Tibial nerve (tissue), 4 donors: ENCODE data around the gene SAPCD2. TPM values are rescaled to one million over a fixed set of nuclear protein-coding genes. Genes with fewer than 3 reads are reported as not detected.
A peak's percentile ranks its signal among the peaks of the same experiment; 100 is the strongest.

Experiments
- DNase-seq, 2 donors: peaks; one replicate each; pipeline ENCODE4 v3.0.0-alpha.2; 2019; ENCODE audit warnings: low spot score in 2 of 2
- H3K27ac ChIP-seq, 4 donors: fragments of 200-600 bp; sonication (generic) in 3 of 4; one replicate each; pipeline ENCODE4 v1.5.1; 2017 to 2019; ENCODE audit warnings: mild to moderate bottlenecking in 1 of 4
- H3K27me3 ChIP-seq, 2 donors: fragments of 200-600 bp; sonication (generic) in 1 of 2; one replicate each; pipeline versions ENCODE4 v1.5.1 to v1.6.0; 2017 to 2019
- H3K36me3 ChIP-seq, 3 donors: fragments of 200-600 bp; sonication (generic); one replicate each; pipeline ENCODE4 v1.5.1; 2018 to 2019
- H3K4me1 ChIP-seq, 4 donors: fragments of 200-600 bp; sonication (generic) in 3 of 4; one replicate each; pipeline ENCODE4 v1.5.1; 2017 to 2019
- H3K4me3 ChIP-seq, 4 donors: fragments of 200-600 bp; sonication (generic) in 3 of 4; one replicate each; pipeline ENCODE4 v1.5.1; 2017 to 2019; ENCODE audit warnings: mild to moderate bottlenecking in 1 of 4, moderate library complexity in 1 of 4
- H3K9me3 ChIP-seq, 4 donors: fragments of 200-600 bp; sonication (generic) in 3 of 4; one replicate each; pipeline ENCODE4 v1.5.1; 2017 to 2019
- CTCF ChIP-seq, 5 experiments: fragments of 200-600 bp in 3 of 5; fragments of 450-650 bp in 2 of 5; sonication (generic) in 3 of 5; IDR thresholded peaks; one replicate each; pipeline ENCODE4 v1.5.1; 2016 to 2019; ENCODE audit warnings: antibody characterized with exemption in 5 of 5, mild to moderate bottlenecking in 3 of 5, moderate library complexity in 2 of 5
- EP300 ChIP-seq, 2 donors: sonication (generic); formaldehyde crosslinking; IDR thresholded peaks; one replicate each; pipeline ENCODE4 v1.6.1; 2017; ENCODE audit warnings: antibody characterized with exemption in 2 of 2, mild to moderate bottlenecking in 1 of 2
- POLR2A ChIP-seq, 2 donors: fragments of 450-650 bp; IDR thresholded peaks; one replicate each; pipeline ENCODE4 v1.6.1; 2017; ENCODE audit warnings: antibody characterized with exemption in 2 of 2, mild to moderate bottlenecking in 2 of 2, moderate library complexity in 2 of 2
- WGBS, 2 donors: methylation state at CpG; one replicate each; pipeline ENCODE4 v1.1.5; 2018; 5-methylcytosine and 5-hydroxymethylcytosine counted together
- total RNA-seq, 4 donors: library from RNA; depleted of rRNA; stranded (reverse); fragments of >200 nt; gene quantifications; one replicate each; pipeline ENCODE4 v1.1.0, GENCODE V29; 2016

SAPCD2 gene
- total RNA-seq, 4 donors from 2014 or later: 0.22 to 0.90 TPM; not detected in 2

- peak within 1 kb of the TSS; percentile 37 to 89 (median 82) for H3K27ac ChIP-seq
- DNase-seq: peak; percentile 65 to 77
- H3K27me3 ChIP-seq: peaks cover 0 to 4% of the 10 kb centered on the region in 2 donors
- 0 to 1% methylated on average over 31 to 32 of the region's 87 CpGs for WGBS, 2 donors
- H3K9me3 ChIP-seq: no peaks in the 10 kb centered on the region
- peaks cover 0 to 28% (median 13%) of the 10 kb centered on the region in 4 donors for H3K4me1 ChIP-seq
- peak within 1 kb of the TSS; percentile 43 to 82 (median 56) for H3K4me3 ChIP-seq
- TF ChIP-seq POLR2A (IDR thresholded peaks at IDR 0.05): peak; percentile 73 to 75
- TF ChIP-seq EP300 (IDR thresholded peaks at IDR 0.05): peak in 1 of 2 donors; percentile 75
- TF ChIP-seq CTCF (IDR thresholded peaks at IDR 0.05): no peak
- peaks cover 0 to 39% (median 21%) of the 10 kb centered on the region in 3 donors for H3K36me3 ChIP-seq
Observed at GRCh38 chr9:137077010-137077747, 6.8 kb upstream of the SAPCD2 start, which contains the start of gene UAP1L1. Gene UAP1L1 (plus strand): TSS chr9:137077517. CDS start chr9:137077533, 16 bp downstream.

DNA sequence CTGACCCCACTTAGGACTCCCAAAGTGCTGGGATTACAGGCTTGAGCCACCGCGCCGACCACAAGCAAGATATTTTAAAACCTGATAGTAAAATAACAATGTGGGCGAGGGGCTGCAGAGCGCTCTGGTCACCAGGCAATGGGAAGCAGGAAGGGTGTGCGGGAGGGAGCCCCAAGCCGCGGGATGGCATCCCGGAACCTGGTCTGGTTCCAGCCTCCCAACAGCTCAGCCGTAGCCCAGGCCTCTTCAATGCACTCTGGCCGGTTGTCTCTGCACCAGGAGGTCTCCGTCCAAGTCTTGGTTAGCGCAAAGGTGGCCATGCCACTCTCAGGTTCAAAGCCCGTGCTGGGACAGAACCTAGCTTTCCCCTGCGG, 6.3 kb upstream of the SAPCD2 start:
- H3K27ac ChIP-seq: peak overlapping the region; percentile 37 to 89 (median 82)
- no peak for TF ChIP-seq POLR2A (IDR thresholded peaks at IDR 0.05)
- H3K27me3 ChIP-seq: peaks cover 0 to 4% of the 10 kb centered on the region in 2 donors
- DNase-seq: no peak
- peaks cover 0 to 33% (median 13%) of the 10 kb centered on the region in 4 donors for H3K4me1 ChIP-seq
- peaks cover 0 to 34% (median 21%) of the 10 kb centered on the region in 3 donors for H3K36me3 ChIP-seq
- no peaks in the 10 kb centered on the region for H3K9me3 ChIP-seq
- H3K4me3 ChIP-seq: peak overlapping the region; percentile 23 to 82 (median 54)
- WGBS, 2 donors: 58 to 82% methylated on average over 6 to 13 of the region's 15 CpGs

DNA sequence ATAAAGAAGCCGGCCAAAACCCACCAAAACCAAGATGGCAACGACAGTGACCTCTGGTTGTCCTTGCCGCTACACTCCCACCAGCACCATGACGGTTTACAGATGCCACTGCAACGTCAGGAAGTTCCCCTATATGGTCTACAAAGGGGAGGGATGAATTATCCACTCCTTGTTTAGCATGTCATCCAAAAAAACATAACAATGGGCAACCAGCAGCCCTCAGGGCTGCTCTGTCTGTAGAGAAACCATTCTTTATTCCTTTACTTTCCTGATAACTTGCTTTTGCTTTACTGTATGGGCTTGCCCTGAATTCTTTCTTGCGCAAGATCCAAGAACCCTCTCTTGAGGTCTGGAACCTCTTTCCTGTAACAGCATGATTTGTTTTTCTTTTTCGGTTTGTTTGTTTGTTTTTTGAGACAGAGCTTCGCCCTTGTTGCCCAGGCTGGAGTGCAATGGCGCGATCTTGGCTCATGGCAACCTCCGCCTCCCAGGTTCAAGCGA, 5.0 kb upstream of the SAPCD2 start:
- TF ChIP-seq CTCF (IDR thresholded peaks at IDR 0.05) (no peak), EP300 (IDR thresholded peaks at IDR 0.05) (no peak), POLR2A (IDR thresholded peaks at IDR 0.05) (no peak)
- H3K9me3 ChIP-seq: no peaks in the 10 kb centered on the region
- no peak overlapping the region for H3K27ac ChIP-seq
- H3K27me3 ChIP-seq: peaks cover 0 to 4% of the 10 kb centered on the region in 2 donors
- 81 to 84% methylated on average over 12 of the region's 12 CpGs for WGBS, 2 donors
- no peak for DNase-seq
- H3K4me3 ChIP-seq: no peak overlapping the region
- peaks cover 0 to 46% (median 24%) of the 10 kb centered on the region in 4 donors for H3K4me1 ChIP-seq
- H3K36me3 ChIP-seq: peaks cover 0 to 21% (median 11%) of the 10 kb centered on the region in 3 donors

DNA sequence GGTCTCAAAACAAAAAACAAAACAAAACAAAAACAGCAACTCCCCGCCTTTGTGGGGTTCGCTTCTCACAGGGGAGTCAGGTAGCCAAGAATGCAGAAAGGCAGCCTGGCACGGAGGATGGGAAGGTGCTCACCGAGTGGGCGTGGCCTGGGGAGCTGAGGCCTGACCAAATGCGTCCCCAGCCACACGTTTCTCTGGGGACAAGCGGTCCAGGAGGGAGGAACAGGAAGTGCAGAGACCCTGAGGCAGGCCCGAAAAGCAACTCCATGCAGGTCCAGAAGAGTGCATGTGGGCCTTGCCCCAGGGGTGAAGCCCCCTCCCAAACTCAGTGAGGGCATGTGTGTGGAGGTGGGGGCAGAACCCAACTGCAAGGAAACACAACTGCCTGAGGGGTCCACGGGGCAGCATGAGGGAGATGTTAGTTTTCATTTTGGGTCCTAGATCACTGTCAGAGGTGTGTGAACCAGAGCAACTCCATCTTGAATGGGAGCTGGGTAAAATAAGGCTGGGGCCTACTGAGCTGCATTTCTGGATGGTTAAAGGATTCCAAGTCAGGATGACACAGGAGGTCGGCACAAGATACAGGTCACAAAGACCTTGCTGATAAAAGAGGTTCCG, 4.4 kb upstream of the SAPCD2 start:
- H3K4me1 ChIP-seq: peaks cover 0 to 50% (median 25%) of the 10 kb centered on the region in 4 donors
- 84 to 85% methylated on average over 12 of the region's 12 CpGs for WGBS, 2 donors
- no peak overlapping the region for H3K27ac ChIP-seq
- TF ChIP-seq CTCF (IDR thresholded peaks at IDR 0.05) (no peak), EP300 (IDR thresholded peaks at IDR 0.05) (no peak), POLR2A (IDR thresholded peaks at IDR 0.05) (no peak)
- H3K9me3 ChIP-seq: no peaks in the 10 kb centered on the region
- peaks cover 0 to 4% of the 10 kb centered on the region in 2 donors for H3K27me3 ChIP-seq
- H3K36me3 ChIP-seq: peaks cover 0 to 15% (median 10%) of the 10 kb centered on the region in 3 donors
- H3K4me3 ChIP-seq: no peak overlapping the region
- no peak for DNase-seq

DNA sequence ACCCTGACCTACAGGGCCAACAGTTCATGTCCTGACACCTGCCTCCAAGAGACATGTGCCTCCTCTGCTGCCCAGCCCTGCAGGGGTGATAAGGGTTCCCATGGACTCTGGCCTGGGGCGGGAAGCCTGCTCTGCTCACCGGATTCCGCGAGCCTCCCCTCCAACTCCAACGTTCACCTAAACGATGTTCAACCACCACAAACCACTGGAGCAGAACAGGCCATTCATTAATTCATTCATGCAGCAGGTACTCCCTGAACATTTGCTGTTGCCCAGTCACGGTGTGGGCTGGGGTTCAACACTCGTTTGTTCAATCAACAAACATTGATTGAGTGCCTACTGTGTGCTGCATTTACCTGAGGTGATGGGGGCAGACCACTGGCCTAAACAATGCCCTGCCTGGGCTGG, 3.6 kb upstream of the SAPCD2 start:
- WGBS, 2 donors: 84 to 92% methylated on average over 8 of the region's 8 CpGs
- no peak for TF ChIP-seq EP300 (IDR thresholded peaks at IDR 0.05)
- no peak for TF ChIP-seq POLR2A (IDR thresholded peaks at IDR 0.05)
- TF ChIP-seq CTCF (IDR thresholded peaks at IDR 0.05): no peak
- no peak for DNase-seq
- H3K4me3 ChIP-seq: no peak overlapping the region
- H3K4me1 ChIP-seq: peaks cover 0 to 50% (median 24%) of the 10 kb centered on the region in 4 donors
- peaks cover 0 to 7% of the 10 kb centered on the region in 2 donors for H3K27me3 ChIP-seq
- H3K27ac ChIP-seq: no peak overlapping the region
- peaks cover 0 to 7% (median 3%) of the 10 kb centered on the region in 3 donors for H3K36me3 ChIP-seq
- no peaks in the 10 kb centered on the region for H3K9me3 ChIP-seq
